Kidney tubule cell (primary cell): ENCODE measurements around the gene MCF2L.

Experiments used
- DNase-seq: peaks from one replicate; pipeline ENCODE4 v3.0.0-alpha.2; 2018; ENCODE audit warnings: low spot score

MCF2L gene

GRCh38 chr13:112979406-112979902, 10.4 kb downstream of the MCF2L start:
- no peak for DNase-seq

- no peak for DNase-seq
Observed at GRCh38 chr13:112980434-112980833, 11.4 kb downstream of the MCF2L start.

GRCh38 chr13:112981451-112981850, 12.4 kb downstream of the MCF2L start:
- no peak for DNase-seq

GRCh38 chr13:112982281-112983041, 13.4 kb downstream of the MCF2L start:
- no peak for DNase-seq

GRCh38 chr13:112983042-112983305, 14.0 kb downstream of the MCF2L start:
- no peak for DNase-seq

- DNase-seq = no peak
Observed at GRCh38 chr13:112983428-112984196, 14.6 kb downstream of the MCF2L start.

- no peak for DNase-seq
Observed at GRCh38 chr13:112984501-112984900, 15.5 kb downstream of the MCF2L start.

- DNase-seq = no peak
Observed at GRCh38 chr13:112984954-112985802, 16.2 kb downstream of the MCF2L start.

- no peak for DNase-seq
Observed at GRCh38 chr13:112985803-112986408, 16.9 kb downstream of the MCF2L start.

- no peak for DNase-seq
Observed at GRCh38 chr13:112986470-112986869, 17.5 kb downstream of the MCF2L start.

- DNase-seq = no peak
Observed at GRCh38 chr13:112986946-112987681, 18.1 kb downstream of the MCF2L start.

- no peak for DNase-seq
Observed at GRCh38 chr13:112987682-112988024, 18.6 kb downstream of the MCF2L start.

- DNase-seq = peak; percentile 16
Observed at GRCh38 chr13:112990783-112991182, 21.8 kb downstream of the MCF2L start.

GRCh38 chr13:112991609-112992008, 22.6 kb downstream of the MCF2L start:
- no peak for DNase-seq

GRCh38 chr13:112992931-112993680, 24.1 kb downstream of the MCF2L start:
- no peak for DNase-seq

GRCh38 chr13:112994084-112994780, 25.2 kb downstream of the MCF2L start:
- DNase-seq = no peak

- DNase-seq = no peak
Observed at GRCh38 chr13:112994781-112995355, 25.9 kb downstream of the MCF2L start.

- DNase-seq = no peak
Observed at GRCh38 chr13:112995395-112996191, 26.6 kb downstream of the MCF2L start.

- no peak for DNase-seq
Observed at GRCh38 chr13:112996671-112997091, 27.7 kb downstream of the MCF2L start.
